Fibroblast of lung (primary cell): Measurements from ENCODE around the gene PRKG2. TPM values are rescaled to one million over a fixed set of nuclear protein-coding genes. Genes with fewer than 3 reads are reported as not detected.

Experiments used
- DNase-seq, 2 donors: peaks; one replicate each; pipeline versions ENCODE4 v3.0.0 to v3.0.0-alpha.2; 2010; ENCODE audit warnings: low read depth in 2 of 2
- H2AFZ ChIP-seq: 2 replicates; pipeline ENCODE4 v1.5.1; 2012; ENCODE audit warnings: low read length, control low read depth, inconsistent platforms
- H3K27ac ChIP-seq: 2 replicates; pipeline ENCODE4 v1.5.1; 2011; ENCODE audit warnings: low read length, control low read depth; ENCODE audit not compliant: insufficient read depth
- H3K27me3 ChIP-seq: 2 replicates; pipeline ENCODE4 v1.5.1; 2011; ENCODE audit warnings: mild to moderate bottlenecking, low read length; ENCODE audit not compliant: control insufficient read depth, insufficient read depth
- H3K36me3 ChIP-seq: 2 replicates; pipeline ENCODE4 v1.5.1; 2011; ENCODE audit warnings: low read length; ENCODE audit not compliant: control insufficient read depth, insufficient read depth
- H3K4me1 ChIP-seq: 2 replicates; pipeline ENCODE4 v1.5.1; 2011; ENCODE audit warnings: low read length; ENCODE audit not compliant: control insufficient read depth, insufficient read depth; ENCODE audit errors: extremely low read depth
- H3K4me2 ChIP-seq: 2 replicates; pipeline ENCODE4 v1.5.1; 2011; ENCODE audit warnings: low read length, control low read depth; ENCODE audit not compliant: insufficient read depth; ENCODE audit errors: extremely low read depth
- H3K4me3 ChIP-seq, 4 experiments: fragments of 200-600 bp in 1 of 4; sonication (generic) in 1 of 4; replicated peaks in 1 of 4; 2 replicates each; pipeline ENCODE4 v1.5.1; 2011 to 2016; ENCODE audit warnings: low read length in 4 of 4, low read depth in 3 of 4, mild to moderate bottlenecking in 3 of 4, control low read depth in 2 of 4, inconsistent platforms in 1 of 4, mixed read lengths in 1 of 4; ENCODE audit not compliant: insufficient read depth in 1 of 4; ENCODE audit errors: control extremely low read depth in 1 of 4
- H3K79me2 ChIP-seq: 2 replicates; pipeline ENCODE4 v1.5.1; 2012; ENCODE audit warnings: mild to moderate bottlenecking, low read length, inconsistent platforms; ENCODE audit not compliant: control insufficient read depth, insufficient read depth
- H3K9ac ChIP-seq: 2 replicates; pipeline ENCODE4 v1.5.1; 2011; ENCODE audit warnings: mild to moderate bottlenecking, low read length, control low read depth; ENCODE audit not compliant: insufficient read depth
- H3K9me3 ChIP-seq: 2 replicates; pipeline ENCODE4 v1.5.1; 2012; ENCODE audit warnings: low read depth, low read length; ENCODE audit not compliant: control insufficient read depth, insufficient read depth
- H4K20me1 ChIP-seq: 2 replicates; pipeline ENCODE4 v1.5.1; 2011; ENCODE audit warnings: low read length; ENCODE audit not compliant: control insufficient read depth, insufficient read depth; ENCODE audit errors: extremely low read depth
- EZH2 ChIP-seq: IDR thresholded peaks from 2 replicates; pipeline ENCODE4 v1.5.1; 2012; ENCODE audit warnings: low read length, control low read depth, mild to moderate bottlenecking; ENCODE audit errors: missing control alignments
- polyA plus RNA-seq, 2 donors: library from polyadenylated mRNA; depleted of rRNA in 1 of 2; stranded (reverse) in 1 of 2; unstranded in 1 of 2; fragments of >200 nt; gene quantifications; 2 replicates each; pipeline ENCODE4 v1.2.1, GENCODE V29; 2011 to 2012; ENCODE audit warnings: missing spikeins in 1 of 2
- total RNA-seq: library from RNA; depleted of rRNA; stranded (reverse); fragments of >200 nt; gene quantifications from 2 replicates; pipeline ENCODE4 v1.2.1, GENCODE V29; 2014
- TF ChIP-seq, protein P1 (sequence below), 2 donors: IDR thresholded peaks in 1 of 2; conservative IDR thresholded peaks in 1 of 2; 1 replicate in 1 of 2; 2 replicates in 1 of 2; pipeline ENCODE4 v1.5.1; 2011 to 2012; ENCODE audit warnings: low read length in 2 of 2, control low read depth in 1 of 2, inconsistent platforms in 1 of 2, low read depth in 1 of 2, mild to moderate bottlenecking in 1 of 2

The PRKG2 gene
- total and polyA plus RNA-seq, 2 donors (not counting 1 experiment from before 2014, with no cell fraction given), result 2.8 to 17.5 TPM

DNA sequence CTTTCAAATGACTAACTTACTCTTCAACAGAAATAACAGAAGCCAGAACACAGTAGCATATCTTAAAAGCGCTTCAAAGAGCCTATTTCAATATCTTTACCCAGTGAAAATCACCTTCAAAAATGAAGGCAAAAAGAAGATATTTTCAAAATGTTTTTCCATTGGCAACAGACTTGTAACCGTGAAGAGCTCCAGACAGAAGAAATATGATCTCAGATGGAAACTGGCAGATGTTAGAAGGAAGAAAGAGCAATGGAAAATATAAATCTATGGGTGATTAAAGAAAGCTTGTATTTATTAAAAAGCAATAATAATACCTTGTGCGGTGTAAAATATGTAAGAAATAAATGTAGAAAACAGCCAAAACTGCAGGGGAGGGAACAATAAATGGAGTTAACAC lies 35.7 kb downstream of the PRKG2 start:
- H3K9me3 ChIP-seq, result no peaks in the 10 kb centered on the region
- H3K4me2 ChIP-seq, result no peak overlapping the region
- DNase-seq, result no peak
- no peak overlapping the region for H3K9ac ChIP-seq
- no peak overlapping the region for H3K4me3 ChIP-seq
- H3K36me3 ChIP-seq, result no peaks in the 10 kb centered on the region
- TF ChIP-seq EZH2, result no peak
- TF ChIP-seq, protein P1, sequence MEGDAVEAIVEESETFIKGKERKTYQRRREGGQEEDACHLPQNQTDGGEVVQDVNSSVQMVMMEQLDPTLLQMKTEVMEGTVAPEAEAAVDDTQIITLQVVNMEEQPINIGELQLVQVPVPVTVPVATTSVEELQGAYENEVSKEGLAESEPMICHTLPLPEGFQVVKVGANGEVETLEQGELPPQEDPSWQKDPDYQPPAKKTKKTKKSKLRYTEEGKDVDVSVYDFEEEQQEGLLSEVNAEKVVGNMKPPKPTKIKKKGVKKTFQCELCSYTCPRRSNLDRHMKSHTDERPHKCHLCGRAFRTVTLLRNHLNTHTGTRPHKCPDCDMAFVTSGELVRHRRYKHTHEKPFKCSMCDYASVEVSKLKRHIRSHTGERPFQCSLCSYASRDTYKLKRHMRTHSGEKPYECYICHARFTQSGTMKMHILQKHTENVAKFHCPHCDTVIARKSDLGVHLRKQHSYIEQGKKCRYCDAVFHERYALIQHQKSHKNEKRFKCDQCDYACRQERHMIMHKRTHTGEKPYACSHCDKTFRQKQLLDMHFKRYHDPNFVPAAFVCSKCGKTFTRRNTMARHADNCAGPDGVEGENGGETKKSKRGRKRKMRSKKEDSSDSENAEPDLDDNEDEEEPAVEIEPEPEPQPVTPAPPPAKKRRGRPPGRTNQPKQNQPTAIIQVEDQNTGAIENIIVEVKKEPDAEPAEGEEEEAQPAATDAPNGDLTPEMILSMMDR (conservative IDR thresholded peaks at IDR 0.05 in 1 of 2, IDR thresholded peaks at IDR 0.05 in 1 of 2; ENCODE audit: low read depth in 1 of 2, low read length in 2 of 2), result no peak
- H3K27me3 ChIP-seq, result no peaks in the 10 kb centered on the region
- no peaks in the 10 kb centered on the region for H3K4me1 ChIP-seq
- H3K79me2 ChIP-seq, result no peaks in the 10 kb centered on the region
- no peaks in the 10 kb centered on the region for H4K20me1 ChIP-seq
- no peak overlapping the region for H3K27ac ChIP-seq
- H2AFZ ChIP-seq, result no peak overlapping the region

DNA sequence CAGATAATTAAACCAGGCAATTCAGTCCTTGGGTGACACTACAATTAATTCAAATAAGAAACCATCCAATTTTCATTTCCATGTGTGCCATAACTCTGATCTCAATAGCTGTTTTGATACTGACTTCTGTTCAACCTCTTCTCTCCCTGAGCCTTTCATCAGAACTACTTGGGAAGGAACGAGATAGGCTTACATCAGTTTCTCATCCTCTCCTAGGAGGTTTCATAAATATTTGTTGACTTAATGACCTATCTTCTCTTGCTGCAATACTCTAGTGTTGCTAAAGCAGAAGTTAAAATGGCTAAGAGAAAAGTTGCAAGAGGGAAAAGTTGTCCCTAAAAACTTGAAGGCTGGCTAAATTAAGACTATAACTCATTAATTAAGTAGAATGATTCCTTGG lies 41.8 kb downstream of the PRKG2 start:
- Histone ChIP-seq H4K20me1 (no peaks in the 10 kb centered on the region), H2AFZ (no peak overlapping the region), H3K4me1 (no peaks in the 10 kb centered on the region), H3K4me3 (no peak overlapping the region), H3K9ac (no peak overlapping the region), H3K27ac (no peak overlapping the region), H3K36me3 (no peaks in the 10 kb centered on the region), H3K9me3 (no peaks in the 10 kb centered on the region), H3K79me2 (no peaks in the 10 kb centered on the region), H3K27me3 (no peaks in the 10 kb centered on the region), H3K4me2 (no peak overlapping the region)
- no peak for TF ChIP-seq EZH2
- TF ChIP-seq, protein P1 (conservative IDR thresholded peaks at IDR 0.05 in 1 of 2, IDR thresholded peaks at IDR 0.05 in 1 of 2; ENCODE audit: low read depth in 1 of 2, low read length in 2 of 2), result no peak
- DNase-seq, result peak in 1 of 2 donors; percentile 62

DNA sequence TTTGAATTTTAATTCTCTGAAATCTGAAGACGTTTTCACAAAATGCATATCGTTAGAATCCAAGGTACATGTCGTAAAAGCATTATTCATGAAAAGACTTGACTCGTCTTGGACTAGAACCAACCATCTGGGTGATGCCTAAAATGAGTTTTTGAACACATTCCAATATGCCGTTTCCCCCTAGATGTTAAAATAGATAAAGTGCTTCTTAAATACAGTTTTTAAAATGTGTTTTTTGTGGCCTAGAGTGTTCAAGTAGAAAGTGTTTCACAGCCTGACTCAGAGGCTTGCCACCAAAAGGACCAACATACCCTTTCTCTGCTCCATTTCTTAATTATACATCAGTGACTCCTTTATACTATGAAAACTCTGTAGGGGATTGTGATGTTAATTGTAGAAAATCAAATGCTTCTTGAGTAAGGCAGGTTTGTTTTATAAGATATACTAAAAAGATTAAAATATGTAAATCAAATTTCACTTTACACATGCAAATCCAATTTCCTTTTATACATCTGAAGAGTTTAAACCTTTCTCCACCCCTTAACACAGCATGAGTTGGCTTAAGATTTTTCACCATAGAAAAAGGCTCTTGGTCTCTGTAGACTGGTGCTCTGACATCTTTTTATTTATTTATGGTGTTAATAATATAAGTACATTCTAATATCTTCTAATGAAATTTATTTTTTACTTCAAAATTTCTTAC lies 48.4 kb downstream of the PRKG2 start:
- Histone ChIP-seq H3K4me1 (no peaks in the 10 kb centered on the region), H2AFZ (no peak overlapping the region), H3K27me3 (no peaks in the 10 kb centered on the region), H3K9ac (no peak overlapping the region), H3K4me3 (no peak overlapping the region), H3K4me2 (no peak overlapping the region), H3K9me3 (no peaks in the 10 kb centered on the region), H3K79me2 (no peaks in the 10 kb centered on the region), H3K36me3 (no peaks in the 10 kb centered on the region), H4K20me1 (no peaks in the 10 kb centered on the region), H3K27ac (no peak overlapping the region)
- TF ChIP-seq EZH2, result no peak
- TF ChIP-seq, protein P1 (conservative IDR thresholded peaks at IDR 0.05 in 1 of 2, IDR thresholded peaks at IDR 0.05 in 1 of 2; ENCODE audit: low read depth in 1 of 2, low read length in 2 of 2), result no peak
- DNase-seq, result peak; percentile 36 to 58
